ENCODE results near the gene FRAT1.
"Not testable (repeated sequence)": the region's sequence is repeated elsewhere in the genome, so short reads cannot be mapped to it uniquely, and the experiment has no call there.

The FRAT1 gene
- total RNA-seq, result 25.3 to 37.5 (median 28.3) reads per million in 4 experiments

- peak; percentile 88 for DNase-seq
Observed at GRCh38 chr10:97318772-97319651, at the start of gene FRAT1. TSS of gene FRAT1 (plus strand) at chr10:97319271. CDS start at chr10:97319454, 183 bp downstream.

GRCh38 chr10:97270523-97271154 is 48.4 kb upstream of the FRAT1 start:
- DNase-seq, result no peak

GRCh38 chr10:97273700-97274099 is 45.4 kb upstream of the FRAT1 start:
- no peak for DNase-seq

- DNase-seq, result no peak
Observed at GRCh38 chr10:97274828-97275227, 44.2 kb upstream of the FRAT1 start.

GRCh38 chr10:97277551-97277950 is 41.5 kb upstream of the FRAT1 start:
- DNase-seq, result no peak

GRCh38 chr10:97278491-97278989 is 40.5 kb upstream of the FRAT1 start:
- no peak for DNase-seq

GRCh38 chr10:97279121-97279815 is 39.8 kb upstream of the FRAT1 start:
- DNase-seq, result no peak

- DNase-seq, result no peak
Observed at GRCh38 chr10:97280783-97281182, 38.3 kb upstream of the FRAT1 start.

GRCh38 chr10:97290076-97290475 is 29.0 kb upstream of the FRAT1 start:
- DNase-seq, result not testable (repeated sequence)

- not testable (repeated sequence) for DNase-seq
Observed at GRCh38 chr10:97290576-97291356, 28.3 kb upstream of the FRAT1 start.

- DNase-seq, result no peak
Observed at GRCh38 chr10:97291357-97292096, 27.5 kb upstream of the FRAT1 start.

GRCh38 chr10:97292097-97292861 is 26.8 kb upstream of the FRAT1 start, which contains the start of gene ARHGAP19:
TSS of gene ARHGAP19 (minus strand) at chr10:97292637. CDS start at chr10:97292627, 10 bp downstream.
- peak; percentile 89 for DNase-seq

GRCh38 chr10:97292862-97293198 is 26.2 kb upstream of the FRAT1 start:
- DNase-seq, result no peak

GRCh38 chr10:97297556-97298222 is 21.4 kb upstream of the FRAT1 start:
- DNase-seq, result no peak

- DNase-seq, result no peak
Observed at GRCh38 chr10:97298223-97298571, 20.9 kb upstream of the FRAT1 start.

- DNase-seq, result no peak
Observed at GRCh38 chr10:97300980-97301379, 18.1 kb upstream of the FRAT1 start.

GRCh38 chr10:97302088-97302791 is 16.8 kb upstream of the FRAT1 start:
- no peak for DNase-seq

- DNase-seq, result no peak
Observed at GRCh38 chr10:97307441-97307840, 11.6 kb upstream of the FRAT1 start.

Measured in effector CD8-positive, alpha-beta T cell (primary cell).